Measurements from ENCODE around the gene MOB1A.
"Not testable (repeated sequence)": the region's sequence is repeated elsewhere in the genome, so short reads cannot be mapped to it uniquely, and the experiment has no call there.

Gene MOB1A

DNA sequence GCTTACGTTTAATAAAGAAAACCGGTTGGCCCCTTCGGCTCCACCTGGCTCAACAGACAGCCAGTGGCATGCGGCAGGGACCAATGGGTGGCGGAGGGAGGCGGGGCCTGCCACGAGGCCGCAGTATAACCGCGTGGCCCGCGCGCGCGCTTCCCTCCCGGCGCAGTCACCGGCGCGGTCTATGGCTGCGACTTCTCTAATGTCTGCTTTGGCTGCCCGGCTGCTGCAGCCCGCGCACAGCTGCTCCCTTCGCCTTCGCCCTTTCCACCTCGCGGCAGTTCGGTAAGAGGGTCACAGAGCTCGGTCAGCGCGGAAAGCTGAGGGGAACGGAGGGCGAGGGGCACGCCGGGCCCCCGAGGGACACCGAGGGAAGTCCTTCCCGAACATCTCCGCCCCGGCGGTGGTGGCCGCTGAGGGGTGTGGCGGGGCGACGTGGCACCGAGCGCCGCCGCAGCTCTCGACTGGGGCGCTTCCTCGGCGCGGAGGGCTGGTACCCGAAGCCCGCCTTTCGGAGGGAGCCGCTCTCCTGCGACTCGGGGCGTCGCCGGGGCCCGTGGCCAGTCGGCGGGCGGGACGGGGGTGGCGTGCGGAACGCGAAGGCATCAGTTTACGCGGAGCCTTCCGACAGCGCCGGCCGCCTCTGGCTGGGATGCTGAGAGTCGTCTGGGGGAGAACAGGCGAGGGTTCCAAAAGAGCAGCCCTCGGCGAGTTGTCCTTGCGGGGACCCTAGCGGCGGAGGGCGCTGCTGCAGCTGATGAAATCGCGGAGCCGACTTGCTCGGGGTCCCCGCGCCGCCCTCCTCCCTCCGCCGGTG lies 20.0 kb upstream of the MOB1A start, which contains the start of gene MTHFD2:
Gene MTHFD2 (plus strand): TSS at position 155 of the 814 bp plus-strand sequence. CDS start 27 bp downstream, at position 182.
- DNase-seq, result peak; percentile 96 to 98

GRCh38 chr2:74198023-74198460 lies 19.4 kb upstream of the MOB1A start:
- no peak for DNase-seq

GRCh38 chr2:74197049-74197448 lies 18.4 kb upstream of the MOB1A start:
- no peak for DNase-seq

DNA sequence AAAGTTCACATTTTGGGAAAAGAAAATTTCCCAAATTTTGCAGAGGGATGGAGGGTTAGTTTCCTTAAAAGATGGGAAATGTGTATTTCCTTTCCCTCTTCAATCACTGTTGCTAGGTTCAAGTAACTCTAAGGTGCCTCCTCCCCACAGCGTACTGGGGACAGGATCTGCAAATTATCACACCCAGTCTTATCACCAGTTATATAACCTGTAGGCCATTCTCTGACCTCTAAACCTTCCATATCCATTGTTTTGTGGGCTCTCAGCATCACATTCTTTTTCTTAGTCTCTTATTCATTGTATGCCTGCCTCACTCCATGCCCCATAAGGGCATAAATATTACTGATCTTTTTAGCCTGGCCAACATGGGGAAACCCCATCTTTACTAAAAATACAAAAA lies 16.1 kb upstream of the MOB1A start:
- DNase-seq, result no peak

DNA sequence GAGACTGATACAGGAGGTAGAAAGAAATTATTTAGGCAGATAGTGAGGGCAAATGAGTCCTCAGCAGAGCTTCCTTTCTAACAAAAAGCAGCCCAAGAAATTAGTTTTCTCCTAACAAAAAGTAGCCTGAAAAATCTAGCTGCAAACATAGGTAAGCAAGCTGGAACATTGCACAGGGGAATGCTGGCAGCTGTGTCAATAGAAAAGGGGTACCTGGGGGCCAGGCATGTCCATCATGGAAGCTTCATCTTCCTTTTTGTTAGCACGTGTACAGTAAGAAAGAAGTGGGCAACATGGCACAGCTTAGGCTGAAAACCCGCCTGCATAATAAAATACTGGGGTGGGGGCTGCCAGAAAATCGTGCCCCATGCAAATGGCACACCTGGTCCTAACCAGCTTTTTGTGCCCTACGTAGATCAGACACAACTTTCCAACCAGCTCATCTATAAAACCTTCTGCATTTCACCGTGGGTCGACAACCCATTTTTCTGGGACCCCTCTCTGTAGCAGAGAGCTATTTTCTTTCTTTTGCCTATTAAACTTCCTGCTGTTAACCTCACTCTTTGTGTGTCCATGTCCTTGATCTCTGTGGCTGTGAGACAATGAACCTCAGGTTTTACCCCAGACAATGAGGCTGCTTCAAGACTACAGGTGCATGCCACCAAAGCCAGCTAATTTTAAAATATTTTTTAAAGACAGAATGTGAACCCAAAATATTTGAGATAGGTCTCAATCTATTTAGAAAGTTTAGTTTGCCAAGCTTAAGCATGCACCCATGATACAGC lies 13.1 kb upstream of the MOB1A start:
- peak in 1 of 2 experiments; percentile 7 for DNase-seq

DNA sequence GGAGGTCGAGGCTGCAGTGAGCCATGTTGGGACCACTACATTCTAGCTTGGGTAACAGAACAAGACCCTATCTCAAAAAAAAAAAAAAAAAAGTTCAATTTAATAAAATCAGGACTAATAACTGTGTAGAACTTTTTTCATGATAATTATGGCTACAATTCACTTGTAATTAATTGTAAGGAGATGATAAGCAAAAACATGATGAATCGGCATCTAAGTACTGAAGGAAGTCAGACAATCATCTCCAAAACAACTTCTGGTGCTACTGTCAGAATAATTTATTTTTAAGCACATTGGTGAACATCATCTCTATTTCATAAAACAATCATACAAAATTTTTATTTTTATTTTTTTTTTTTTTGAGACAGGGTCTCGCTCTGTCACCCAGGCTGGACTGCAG lies 10.0 kb upstream of the MOB1A start:
- no peak for DNase-seq

- DNase-seq, result peak in 1 of 2 experiments; percentile 7
Observed at GRCh38 chr2:74188018-74188601, 9.4 kb upstream of the MOB1A start.

GRCh38 chr2:74186706-74187105 lies 8.0 kb upstream of the MOB1A start:
- DNase-seq, result not testable (repeated sequence)

DNA sequence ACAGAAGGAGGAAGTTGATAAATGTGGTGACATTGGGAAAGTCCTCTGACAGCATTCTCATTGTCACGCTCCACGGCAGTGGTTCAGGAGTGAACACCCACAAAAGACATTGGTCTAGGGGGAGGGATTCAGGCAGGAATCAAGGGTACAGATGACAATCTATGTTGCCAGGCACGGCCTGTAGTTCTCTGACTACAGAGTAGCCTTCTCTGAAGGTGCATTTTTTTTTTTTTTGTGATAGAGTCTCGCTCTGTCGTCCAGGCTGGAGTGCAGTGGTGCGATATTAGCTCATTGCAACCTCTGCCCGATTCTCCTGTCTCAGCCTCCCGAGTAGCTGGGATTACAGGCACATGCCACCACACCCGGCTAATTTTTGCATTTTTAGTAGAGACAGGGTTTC lies 7.4 kb upstream of the MOB1A start:
- no peak for DNase-seq

- DNase-seq, result no peak
Observed at GRCh38 chr2:74183878-74184277, 5.2 kb upstream of the MOB1A start.

DNA sequence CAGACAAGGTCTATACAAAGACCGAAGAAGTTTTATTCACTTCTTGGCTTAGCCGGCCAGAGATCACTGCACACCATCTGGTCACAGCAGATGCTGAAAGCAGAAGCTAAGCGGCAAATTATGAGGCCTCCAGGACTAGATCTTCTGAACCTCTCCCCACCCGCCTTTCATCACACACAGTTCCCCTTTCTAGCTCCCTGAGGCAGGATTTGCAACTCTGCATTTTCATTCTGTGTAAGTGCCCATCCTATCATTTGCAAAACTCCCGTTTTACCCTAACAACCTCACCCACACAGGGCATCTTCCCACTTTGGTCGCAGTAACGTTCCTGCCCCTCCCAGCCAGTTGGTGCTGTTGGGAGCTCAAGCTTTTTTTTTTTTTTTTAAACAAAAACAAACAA lies 3.1 kb upstream of the MOB1A start:
- no peak for DNase-seq

GRCh38 chr2:74179063-74179865 lies 585 bp upstream of the MOB1A start:
- no peak for DNase-seq

DNA sequence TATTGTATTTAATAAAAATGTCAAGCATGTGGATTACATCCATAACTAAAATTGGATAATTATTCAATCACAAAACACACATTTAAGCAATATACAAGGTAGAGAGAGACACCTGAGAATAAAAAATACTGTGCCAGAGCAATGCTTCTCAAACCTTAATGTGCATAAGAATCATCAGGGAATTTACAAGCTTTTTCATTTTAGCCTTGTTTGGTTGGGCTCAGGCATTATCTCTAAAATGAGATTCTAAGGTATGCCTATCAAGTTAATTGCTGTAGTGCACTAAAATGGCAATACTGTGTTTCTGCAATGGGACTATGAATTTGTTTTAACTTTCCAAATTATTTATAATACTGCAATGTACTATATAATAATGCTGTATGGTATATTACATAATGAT lies 983 bp downstream of the MOB1A start:
- DNase-seq, result no peak

DNA sequence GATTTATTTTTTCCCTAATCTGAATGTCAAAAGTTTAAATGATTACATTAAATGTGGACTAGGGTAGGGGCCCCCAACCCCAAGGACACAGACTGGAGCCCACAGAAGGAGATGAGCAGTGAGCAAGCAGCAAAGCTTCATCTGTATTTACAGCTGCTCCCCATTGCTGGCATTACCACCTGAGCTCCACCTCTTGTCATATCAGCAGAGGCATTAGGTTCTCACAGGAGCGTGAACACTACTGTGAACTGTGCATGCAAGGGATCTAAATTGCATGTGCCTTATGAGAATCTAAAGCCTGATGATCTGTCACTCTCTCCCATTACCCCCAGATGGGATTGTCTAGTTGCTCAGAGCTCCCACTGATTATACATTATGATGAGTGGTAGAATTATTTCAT lies 3.8 kb downstream of the MOB1A start:
- no peak for DNase-seq

- no peak for DNase-seq
Observed at GRCh38 chr2:74168739-74169138, 9.9 kb downstream of the MOB1A start.

GRCh38 chr2:74164761-74165160 lies 13.9 kb downstream of the MOB1A start:
- no peak for DNase-seq

GRCh38 chr2:74162951-74163350 lies 15.7 kb downstream of the MOB1A start:
- no peak for DNase-seq

- no peak for DNase-seq
Observed at GRCh38 chr2:74155830-74156229, 22.8 kb downstream of the MOB1A start.

DNA sequence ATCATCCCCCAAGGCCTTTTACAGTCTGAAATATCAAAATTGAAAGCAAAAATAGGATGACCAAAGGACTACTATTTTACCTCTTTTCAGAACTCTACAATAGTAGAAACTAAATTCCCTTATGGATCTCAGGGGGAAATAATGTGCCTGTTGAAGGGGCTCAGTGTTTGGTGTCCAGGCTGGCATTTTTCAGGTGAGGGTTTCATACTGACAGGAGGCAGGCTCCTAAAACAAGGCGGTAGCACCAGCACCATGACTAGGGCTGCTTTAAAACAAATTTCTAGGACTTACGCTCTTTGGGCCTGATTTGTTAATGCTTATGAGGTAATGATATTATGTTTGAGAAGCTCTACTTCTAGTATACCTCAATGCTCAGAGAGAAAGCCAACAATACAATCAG lies 25.7 kb downstream of the MOB1A start:
- no peak for DNase-seq

- DNase-seq, result no peak
Observed at GRCh38 chr2:74149570-74150319, 28.9 kb downstream of the MOB1A start.

DNA sequence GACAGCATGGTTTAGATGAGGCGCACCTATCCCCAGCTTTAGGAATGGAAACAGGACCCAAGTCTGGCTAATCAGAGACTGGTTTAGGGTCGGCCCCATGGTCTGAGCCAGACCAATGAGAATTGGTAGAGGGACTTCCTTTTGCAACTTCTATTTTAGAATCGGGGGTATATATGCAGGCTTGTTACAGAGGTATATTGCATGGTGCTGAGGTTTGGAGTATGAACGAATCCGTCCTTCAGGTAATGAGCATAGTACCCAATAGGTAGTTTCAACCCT lies 29.5 kb downstream of the MOB1A start:
- peak in 1 of 2 experiments; percentile 7 for DNase-seq

Data from NCI-H2081 (cell line).